Activated CD8-positive, alpha-beta memory T cell treated with anti-CD3 and anti-CD28 coated beads for 48 hours (primary cell): ENCODE data around the gene SSR4.

Experiments
- DNase-seq, 3 experiments: peaks; one replicate each; pipeline ENCODE4 v3.0.0-alpha.2; 2020; ENCODE audit warnings: low read depth in 2 of 3, low spot score in 2 of 3

Gene SSR4

GRCh38 chrX:153769158-153769864 is 25.2 kb upstream of the SSR4 start:
- no peak for DNase-seq

GRCh38 chrX:153769865-153770600 is 24.4 kb upstream of the SSR4 start:
- no peak for DNase-seq

DNA sequence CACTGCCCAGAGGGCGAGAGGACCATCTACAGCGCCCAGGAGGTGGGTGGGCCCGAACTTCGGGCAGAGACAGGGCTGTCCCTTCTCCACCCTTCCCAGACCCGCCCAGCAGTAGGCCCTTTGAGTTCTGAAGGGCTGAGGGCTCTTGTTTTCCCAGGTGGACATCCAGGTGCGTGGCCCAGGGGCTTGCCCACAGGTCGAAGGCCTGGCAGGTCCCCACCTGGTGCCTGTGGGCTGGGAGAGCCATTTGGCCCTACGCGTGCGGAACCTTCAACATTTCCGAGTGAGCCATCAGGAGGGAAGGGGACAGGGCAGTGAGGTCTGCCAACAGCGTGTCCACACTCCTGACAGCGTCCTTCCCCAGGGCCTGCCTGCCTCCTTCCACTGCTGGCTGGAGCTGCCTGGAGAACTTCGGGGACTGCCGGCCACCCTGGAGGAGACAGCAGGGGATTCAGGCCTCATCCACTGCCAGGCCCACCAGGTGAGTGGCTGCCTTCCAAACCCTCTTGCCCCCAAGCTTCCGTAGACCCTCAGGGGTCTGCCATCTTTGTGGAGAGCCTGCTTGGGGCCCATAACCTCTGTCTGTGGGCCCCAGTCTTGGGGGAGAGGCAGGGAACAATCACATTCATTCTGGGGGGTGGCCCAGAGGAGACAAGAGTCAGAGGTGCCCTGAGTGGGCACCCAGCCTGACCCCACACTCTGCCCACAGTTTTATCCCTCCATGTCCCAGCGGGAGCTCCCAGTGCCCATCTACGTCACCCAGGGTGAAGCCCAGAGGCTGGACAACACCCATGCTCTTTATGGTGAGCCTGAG is 23.7 kb upstream of the SSR4 start:
- DNase-seq, result no peak

GRCh38 chrX:153771415-153772315 is 22.8 kb upstream of the SSR4 start:
- DNase-seq, result no peak

DNA sequence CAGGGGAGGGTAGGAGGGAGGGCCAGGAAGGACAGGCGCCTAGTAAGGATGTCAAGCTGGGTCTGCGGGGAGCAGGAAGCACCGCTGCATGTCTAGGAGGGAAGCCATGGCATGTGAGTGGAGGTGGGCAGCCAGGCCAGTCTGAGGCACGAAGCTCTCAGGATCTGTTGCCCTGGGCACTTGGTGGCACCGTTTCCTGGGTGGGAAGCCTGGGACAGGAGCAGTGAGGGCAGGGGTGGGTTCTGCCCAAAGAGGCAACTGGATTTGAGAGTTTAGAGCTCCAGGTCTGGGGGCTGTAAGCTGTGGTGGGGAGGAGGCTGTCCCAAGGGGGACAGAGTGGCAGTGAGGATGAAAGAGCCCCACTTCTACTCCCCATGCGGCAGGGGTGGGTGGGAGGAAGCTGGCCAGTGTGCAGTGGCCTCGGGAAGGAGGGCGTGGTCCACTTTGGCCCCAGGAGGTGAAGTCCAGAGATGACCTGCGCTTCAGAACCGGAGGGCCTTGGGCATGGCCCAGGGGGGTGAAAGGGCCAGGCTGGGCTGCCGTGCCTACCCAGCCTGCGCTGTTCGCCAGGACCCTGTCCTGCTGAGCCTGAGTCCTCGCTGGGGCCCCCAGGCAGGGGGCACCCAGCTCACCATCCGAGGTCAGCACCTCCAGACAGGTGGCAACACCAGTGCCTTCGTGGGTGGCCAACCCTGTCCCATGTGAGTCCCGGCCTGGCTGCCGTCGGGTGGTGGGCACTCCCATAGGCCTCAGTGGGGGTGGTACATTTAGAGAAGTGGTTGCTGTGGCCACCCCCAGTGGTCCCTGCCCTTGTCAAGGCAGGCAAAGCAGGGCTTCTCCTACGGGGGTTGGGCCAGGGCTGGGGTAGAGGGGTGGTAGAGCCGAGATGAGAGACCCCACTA is 21.9 kb upstream of the SSR4 start:
- DNase-seq, result no peak

GRCh38 chrX:153773218-153773611 is 21.3 kb upstream of the SSR4 start:
- DNase-seq, result no peak

GRCh38 chrX:153773741-153774575 is 20.5 kb upstream of the SSR4 start:
- no peak for DNase-seq

GRCh38 chrX:153774576-153775292 is 19.7 kb upstream of the SSR4 start:
- no peak for DNase-seq

DNA sequence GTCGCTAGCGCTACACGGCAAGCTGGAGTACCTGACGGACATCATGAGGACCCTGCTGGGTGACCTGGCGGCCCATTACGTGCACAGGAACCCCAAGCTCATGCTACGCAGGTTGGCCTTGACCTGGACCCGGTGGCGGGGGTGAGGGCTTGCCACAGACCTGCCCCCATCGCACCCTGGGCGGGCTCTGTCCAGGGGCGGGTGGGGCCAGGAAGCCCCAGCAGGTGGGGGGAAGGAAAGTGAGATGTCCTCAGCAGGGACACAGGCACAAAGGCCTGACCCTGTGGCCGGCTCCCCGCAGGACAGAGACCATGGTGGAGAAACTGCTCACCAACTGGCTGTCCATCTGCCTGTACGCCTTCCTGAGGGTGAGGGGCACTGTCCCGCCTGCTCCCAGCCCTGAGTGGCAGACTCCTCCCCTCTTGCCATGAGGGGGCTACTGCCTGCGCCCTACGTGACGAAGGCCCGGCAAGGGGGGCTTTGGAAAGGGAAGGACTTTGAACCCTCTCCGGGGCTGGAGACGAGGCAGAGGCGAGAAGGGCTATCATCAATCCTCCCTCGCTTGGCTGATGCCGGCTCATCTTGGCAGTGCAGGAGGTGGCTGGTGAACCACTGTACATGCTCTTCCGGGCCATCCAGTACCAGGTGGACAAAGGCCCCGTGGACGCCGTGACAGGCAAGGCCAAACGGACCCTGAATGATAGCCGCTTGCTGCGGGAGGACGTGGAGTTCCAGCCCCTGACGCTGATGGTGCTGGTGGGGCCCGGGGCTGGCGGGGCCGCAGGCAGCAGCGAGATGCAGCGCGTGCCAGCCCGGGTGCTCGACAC is 19.0 kb upstream of the SSR4 start:
- no peak for DNase-seq

DNA sequence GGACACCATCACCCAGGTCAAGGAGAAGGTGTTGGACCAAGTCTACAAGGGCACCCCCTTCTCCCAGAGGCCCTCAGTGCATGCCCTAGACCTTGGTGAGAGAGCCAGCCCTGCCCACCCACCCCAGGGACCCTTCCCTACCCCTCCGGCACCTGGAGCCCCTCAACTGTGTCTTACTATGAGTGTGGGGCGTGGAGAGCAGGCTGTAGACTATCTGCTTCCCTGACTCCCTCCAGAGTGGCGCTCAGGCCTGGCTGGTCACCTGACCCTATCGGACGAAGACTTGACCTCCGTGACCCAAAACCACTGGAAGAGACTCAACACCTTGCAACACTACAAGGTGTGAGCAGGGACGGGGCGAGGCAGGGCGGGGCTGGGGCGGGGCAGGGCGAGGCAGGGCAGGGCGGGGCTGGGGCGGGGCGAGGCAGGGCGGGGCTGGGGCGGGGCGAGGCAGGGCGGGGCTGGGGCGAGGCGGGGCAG is 18.3 kb upstream of the SSR4 start:
- no peak for DNase-seq

DNA sequence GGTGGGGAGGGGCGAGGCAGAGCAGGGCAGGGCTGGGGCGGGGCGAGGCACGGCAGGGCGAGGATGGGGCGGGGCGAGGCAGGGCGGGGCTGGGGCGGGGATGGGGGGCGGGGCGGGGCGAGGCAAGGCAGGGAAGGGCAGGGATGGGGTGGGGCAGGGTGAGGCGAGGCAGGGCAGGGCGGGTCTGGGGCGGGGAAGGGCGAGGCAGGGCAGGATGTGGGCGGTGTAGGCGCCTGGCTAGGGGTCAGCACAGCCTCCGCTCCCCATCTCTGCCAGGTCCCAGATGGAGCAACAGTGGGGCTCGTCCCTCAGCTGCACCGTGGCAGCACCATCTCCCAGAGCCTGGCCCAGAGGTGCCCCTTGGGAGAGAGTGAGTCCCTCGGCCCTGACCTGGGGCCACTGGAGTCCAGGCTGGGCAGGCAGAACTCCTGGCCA is 17.8 kb upstream of the SSR4 start:
- no peak for DNase-seq

GRCh38 chrX:153777261-153778090 is 17.0 kb upstream of the SSR4 start:
- DNase-seq, result no peak

GRCh38 chrX:153778181-153778580 is 16.3 kb upstream of the SSR4 start:
- no peak for DNase-seq

- DNase-seq, result no peak
Observed at GRCh38 chrX:153778684-153779101, 15.8 kb upstream of the SSR4 start.

DNA sequence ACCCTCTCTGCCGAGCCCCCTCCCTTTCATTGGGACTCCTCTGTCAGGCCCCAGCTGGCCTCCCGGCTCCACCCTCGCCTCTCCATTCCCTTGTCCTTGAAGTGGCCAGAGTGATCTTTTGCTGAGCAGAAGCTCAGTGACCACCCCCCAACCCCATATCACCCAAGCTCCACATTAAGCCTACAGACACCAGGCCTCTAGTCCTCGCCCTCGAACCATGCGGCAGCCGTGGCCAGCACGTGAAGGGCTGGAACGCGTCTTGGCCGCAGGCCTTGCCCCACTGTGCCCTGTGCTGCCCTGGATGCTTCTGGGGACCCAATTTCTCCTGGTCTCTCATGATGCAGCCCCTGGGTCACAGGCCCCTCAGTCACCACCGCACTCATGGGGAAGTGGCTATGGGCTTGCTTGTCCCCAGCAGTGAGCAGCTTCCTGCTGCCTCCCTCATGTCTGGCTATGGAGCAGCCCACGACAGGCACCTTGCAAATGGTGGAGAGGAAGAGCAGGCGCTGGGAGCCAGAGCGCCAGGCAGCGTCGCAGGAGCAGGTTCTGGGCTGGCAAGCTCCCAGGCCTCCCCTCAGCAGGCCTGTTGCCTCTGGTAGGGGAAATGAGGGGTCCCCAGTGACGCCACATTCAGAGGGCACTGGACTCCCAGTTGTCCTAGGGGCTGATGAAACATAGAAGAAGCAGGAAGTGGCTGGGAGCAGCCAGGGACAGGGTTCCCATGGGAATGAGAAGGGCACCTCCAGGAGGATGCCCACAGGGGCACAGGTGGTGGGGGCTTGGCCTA is 14.4 kb upstream of the SSR4 start:
- DNase-seq, result no peak
